GM12878 (cell line): Measurements from ENCODE around the gene DNAJC16. TPM values are rescaled to one million over a fixed set of nuclear protein-coding genes. Genes with fewer than 3 reads are reported as not detected.

Experiments
- BCL11A ChIP-seq: IDR thresholded peaks from 2 replicates; pipeline ENCODE4 v1.6.1; 2011; ENCODE audit warnings: low read depth, low read length
- CHD2 ChIP-seq: IDR thresholded peaks from 2 replicates; pipeline ENCODE4 v1.6.1; 2011; ENCODE audit warnings: low read depth, low read length, improper control_type of control experiment, borderline replicate concordance
- CHD4 ChIP-seq: fragments of 200-600 bp; sonication (generic); IDR thresholded peaks from 2 replicates; pipeline ENCODE4 v1.6.1; 2016; ENCODE audit warnings: mild to moderate bottlenecking
- EP300 ChIP-seq, 2 experiments: fragments of 150-350 bp in 1 of 2; IDR thresholded peaks; 2 replicates each; pipeline ENCODE4 v1.6.1; 2011 to 2012; ENCODE audit warnings: low read depth in 2 of 2, low read length in 2 of 2, borderline replicate concordance in 1 of 2, improper control_type of control experiment in 1 of 2, inconsistent platforms in 1 of 2; ENCODE audit not compliant: control insufficient read depth in 1 of 2
- ETV6 ChIP-seq, 2 experiments: fragments of 450-650 bp in 1 of 2; IDR thresholded peaks in 1 of 2; conservative IDR thresholded peaks in 1 of 2; 2 replicates each; pipeline ENCODE4 v1.6.1; 2014; ENCODE audit warnings: antibody characterized with exemption in 1 of 2, borderline replicate concordance in 1 of 2, low read depth in 1 of 2, mild to moderate bottlenecking in 1 of 2, moderate library complexity in 1 of 2
- FOS ChIP-seq: IDR thresholded peaks from 3 replicates; pipeline ENCODE4 v1.6.1; 2011; ENCODE audit warnings: borderline replicate concordance; ENCODE audit not compliant: insufficient read length; ENCODE audit errors: extremely low read depth
- GATAD2B ChIP-seq: fragments of 450-650 bp; conservative IDR thresholded peaks from 2 replicates; pipeline ENCODE4 v1.6.1; 2017; ENCODE audit warnings: low read depth, mild to moderate bottlenecking, moderate library complexity
- IKZF2 ChIP-seq, 2 experiments: fragments of 450-650 bp; IDR thresholded peaks; 2 replicates each; pipeline ENCODE4 v1.6.1; 2017; ENCODE audit warnings: mild to moderate bottlenecking in 2 of 2, moderate library complexity in 2 of 2
- NR2C2 ChIP-seq: IDR thresholded peaks from 2 replicates; pipeline ENCODE4 v1.6.1; 2011; ENCODE audit warnings: borderline replicate concordance, low read depth; ENCODE audit not compliant: control insufficient read depth, insufficient read length
- NR2F1 ChIP-seq: fragments of 450-650 bp; conservative IDR thresholded peaks from 2 replicates; pipeline ENCODE4 v1.6.1; 2017; ENCODE audit warnings: mild to moderate bottlenecking
- POLR2AphosphoS2 ChIP-seq: IDR thresholded peaks from 2 replicates; pipeline ENCODE4 v1.6.1; 2011; ENCODE audit warnings: low read depth, mild to moderate bottlenecking, low read length, improper control_type of control experiment, moderate library complexity
- RUNX3 ChIP-seq: IDR thresholded peaks from 2 replicates; pipeline ENCODE4 v1.6.1; 2012; ENCODE audit warnings: low read length, inconsistent platforms
- SMAD1 ChIP-seq: fragments of 450-650 bp; IDR thresholded peaks from 2 replicates; pipeline ENCODE4 v1.6.1; 2018; ENCODE audit warnings: mild to moderate bottlenecking, low read depth; ENCODE audit not compliant: partially characterized antibody
- SP1 ChIP-seq: IDR thresholded peaks from one replicate; pipeline ENCODE4 v1.6.1; 2011; ENCODE audit warnings: low read depth, low read length
- TBL1XR1 ChIP-seq: IDR thresholded peaks from 2 replicates; pipeline ENCODE4 v1.6.1; 2012; ENCODE audit warnings: low read depth, low read length, improper control_type of control experiment
- TCF3 ChIP-seq: IDR thresholded peaks from 2 replicates; pipeline ENCODE4 v1.6.1; 2012; ENCODE audit warnings: low read depth, mild to moderate bottlenecking, low read length, borderline replicate concordance; ENCODE audit not compliant: insufficient read depth
- ZNF207 ChIP-seq: fragments of 450-650 bp; IDR thresholded peaks from 2 replicates; pipeline ENCODE4 v1.6.1; 2014; ENCODE audit warnings: antibody characterized with exemption, mild to moderate bottlenecking, borderline replicate concordance
- polyA plus RNA-seq, 11 experiments: library from polyadenylated mRNA; depleted of rRNA in 4 of 11; unstranded in 6 of 11; stranded (reverse) in 5 of 11; fragments of >200 nt; fragmentation: Nextera tagmentation in 4 of 11; fragmentation: Illumina TruSeq in 1 of 11; extraction: Ambion mirVana in 4 of 11; extraction: Trizol in 1 of 11; gene quantifications; 1 replicate in 1 of 11; 2 replicates in 10 of 11; pipeline versions ENCODE4 v1.2.1 to v1.2.3, GENCODE V29; 2011 to 2016; ENCODE audit warnings: inconsistent platforms in 2 of 11, missing spikeins in 2 of 11, low read depth in 1 of 11
- total RNA-seq, 4 experiments: library from RNA; depleted of rRNA in 3 of 4; stranded (reverse); fragments of >200 nt in 3 of 4; fragmentation: Illumina TruSeq in 1 of 4; extraction: Trizol in 1 of 4; gene quantifications; 2 replicates each; pipeline versions ENCODE4 v1.2.1 to v1.2.3, GENCODE V29; 2013 to 2021
- TF ChIP-seq, protein P1 (sequence below): IDR thresholded peaks from 2 replicates; pipeline ENCODE4 v1.6.1; 2012; ENCODE audit warnings: mild to moderate bottlenecking, low read depth, low read length
- TF ChIP-seq, protein P2 (sequence below): fragments of 450-650 bp; IDR thresholded peaks from 2 replicates; pipeline ENCODE4 v1.6.1; 2016; ENCODE audit warnings: mild to moderate bottlenecking, moderate library complexity, borderline replicate concordance

The DNAJC16 gene
- total and polyA plus RNA-seq, 10 of the 15 experiments (the other 5 are each of a cell fraction or from before 2014, with no cell fraction given), result 2.4 to 12.7 (median 7.8) TPM

DNA sequence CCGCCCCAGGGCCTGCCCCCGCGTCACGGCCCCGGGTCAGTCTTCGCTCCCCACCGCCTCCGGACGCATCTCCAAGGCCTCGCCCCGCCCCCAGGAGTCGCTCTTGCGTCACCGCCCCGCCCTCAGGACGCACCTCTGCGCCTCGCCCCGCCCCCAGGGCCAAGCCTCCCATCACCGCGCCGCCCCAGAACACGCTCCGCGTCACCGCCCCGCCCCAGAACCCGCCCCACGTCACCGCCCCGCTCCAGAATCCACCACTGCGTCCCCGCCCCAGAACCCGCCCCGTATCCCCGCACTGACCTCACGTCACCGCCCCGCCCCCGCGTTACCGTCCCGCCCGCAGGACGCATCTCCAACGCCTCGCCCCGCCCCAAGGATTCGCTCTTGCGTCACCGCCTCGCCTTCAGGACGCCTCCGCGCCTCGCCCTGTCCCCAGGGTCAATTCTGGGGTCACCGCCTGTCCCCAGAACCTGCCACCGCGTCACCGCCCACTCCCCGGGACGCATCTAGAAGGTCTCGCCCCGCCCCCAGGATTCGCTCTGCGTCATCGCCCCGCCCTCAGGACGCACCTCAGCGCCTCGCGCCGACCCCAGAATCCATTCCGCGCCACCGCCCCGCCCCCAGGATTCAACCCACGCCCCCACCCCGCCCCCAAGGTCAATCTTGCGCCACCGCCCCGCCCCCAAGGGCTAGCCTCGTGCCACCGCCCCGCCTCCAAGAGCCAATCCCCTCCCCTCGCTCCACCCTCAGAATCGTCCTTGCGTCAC lies 2.2 kb upstream of the DNAJC16 start (continued):
- TF ChIP-seq SMAD1, result no peak
- no peak for TF ChIP-seq TCF3
- TF ChIP-seq SP1, result peak; percentile 75
- no peak for TF ChIP-seq NR2C2
- no peak for TF ChIP-seq GATAD2B
- no peak for TF ChIP-seq ETV6 (conservative IDR thresholded peaks at IDR 0.05 in 1 of 2, IDR thresholded peaks at IDR 0.05 in 1 of 2; ENCODE audit: borderline replicate concordance in 1 of 2, low read depth in 1 of 2)
- no peak for TF ChIP-seq CHD4
- TF ChIP-seq BCL11A, result no peak
- no peak for TF ChIP-seq FOS
- TF ChIP-seq, protein P1, sequence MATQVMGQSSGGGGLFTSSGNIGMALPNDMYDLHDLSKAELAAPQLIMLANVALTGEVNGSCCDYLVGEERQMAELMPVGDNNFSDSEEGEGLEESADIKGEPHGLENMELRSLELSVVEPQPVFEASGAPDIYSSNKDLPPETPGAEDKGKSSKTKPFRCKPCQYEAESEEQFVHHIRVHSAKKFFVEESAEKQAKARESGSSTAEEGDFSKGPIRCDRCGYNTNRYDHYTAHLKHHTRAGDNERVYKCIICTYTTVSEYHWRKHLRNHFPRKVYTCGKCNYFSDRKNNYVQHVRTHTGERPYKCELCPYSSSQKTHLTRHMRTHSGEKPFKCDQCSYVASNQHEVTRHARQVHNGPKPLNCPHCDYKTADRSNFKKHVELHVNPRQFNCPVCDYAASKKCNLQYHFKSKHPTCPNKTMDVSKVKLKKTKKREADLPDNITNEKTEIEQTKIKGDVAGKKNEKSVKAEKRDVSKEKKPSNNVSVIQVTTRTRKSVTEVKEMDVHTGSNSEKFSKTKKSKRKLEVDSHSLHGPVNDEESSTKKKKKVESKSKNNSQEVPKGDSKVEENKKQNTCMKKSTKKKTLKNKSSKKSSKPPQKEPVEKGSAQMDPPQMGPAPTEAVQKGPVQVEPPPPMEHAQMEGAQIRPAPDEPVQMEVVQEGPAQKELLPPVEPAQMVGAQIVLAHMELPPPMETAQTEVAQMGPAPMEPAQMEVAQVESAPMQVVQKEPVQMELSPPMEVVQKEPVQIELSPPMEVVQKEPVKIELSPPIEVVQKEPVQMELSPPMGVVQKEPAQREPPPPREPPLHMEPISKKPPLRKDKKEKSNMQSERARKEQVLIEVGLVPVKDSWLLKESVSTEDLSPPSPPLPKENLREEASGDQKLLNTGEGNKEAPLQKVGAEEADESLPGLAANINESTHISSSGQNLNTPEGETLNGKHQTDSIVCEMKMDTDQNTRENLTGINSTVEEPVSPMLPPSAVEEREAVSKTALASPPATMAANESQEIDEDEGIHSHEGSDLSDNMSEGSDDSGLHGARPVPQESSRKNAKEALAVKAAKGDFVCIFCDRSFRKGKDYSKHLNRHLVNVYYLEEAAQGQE, result no peak
- peak; percentile 68; the same call in 1 of the 2 replicates for TF ChIP-seq TBL1XR1
- no peak for TF ChIP-seq IKZF2 (IDR thresholded peaks at IDR 0.05)
- TF ChIP-seq CHD2, result peak; percentile 64; the same call in 1 of the 2 replicates
- TF ChIP-seq ZNF207, result no peak
- peak; percentile 49; the same call in 1 of the 2 replicates for TF ChIP-seq RUNX3
- TF ChIP-seq, protein P2, sequence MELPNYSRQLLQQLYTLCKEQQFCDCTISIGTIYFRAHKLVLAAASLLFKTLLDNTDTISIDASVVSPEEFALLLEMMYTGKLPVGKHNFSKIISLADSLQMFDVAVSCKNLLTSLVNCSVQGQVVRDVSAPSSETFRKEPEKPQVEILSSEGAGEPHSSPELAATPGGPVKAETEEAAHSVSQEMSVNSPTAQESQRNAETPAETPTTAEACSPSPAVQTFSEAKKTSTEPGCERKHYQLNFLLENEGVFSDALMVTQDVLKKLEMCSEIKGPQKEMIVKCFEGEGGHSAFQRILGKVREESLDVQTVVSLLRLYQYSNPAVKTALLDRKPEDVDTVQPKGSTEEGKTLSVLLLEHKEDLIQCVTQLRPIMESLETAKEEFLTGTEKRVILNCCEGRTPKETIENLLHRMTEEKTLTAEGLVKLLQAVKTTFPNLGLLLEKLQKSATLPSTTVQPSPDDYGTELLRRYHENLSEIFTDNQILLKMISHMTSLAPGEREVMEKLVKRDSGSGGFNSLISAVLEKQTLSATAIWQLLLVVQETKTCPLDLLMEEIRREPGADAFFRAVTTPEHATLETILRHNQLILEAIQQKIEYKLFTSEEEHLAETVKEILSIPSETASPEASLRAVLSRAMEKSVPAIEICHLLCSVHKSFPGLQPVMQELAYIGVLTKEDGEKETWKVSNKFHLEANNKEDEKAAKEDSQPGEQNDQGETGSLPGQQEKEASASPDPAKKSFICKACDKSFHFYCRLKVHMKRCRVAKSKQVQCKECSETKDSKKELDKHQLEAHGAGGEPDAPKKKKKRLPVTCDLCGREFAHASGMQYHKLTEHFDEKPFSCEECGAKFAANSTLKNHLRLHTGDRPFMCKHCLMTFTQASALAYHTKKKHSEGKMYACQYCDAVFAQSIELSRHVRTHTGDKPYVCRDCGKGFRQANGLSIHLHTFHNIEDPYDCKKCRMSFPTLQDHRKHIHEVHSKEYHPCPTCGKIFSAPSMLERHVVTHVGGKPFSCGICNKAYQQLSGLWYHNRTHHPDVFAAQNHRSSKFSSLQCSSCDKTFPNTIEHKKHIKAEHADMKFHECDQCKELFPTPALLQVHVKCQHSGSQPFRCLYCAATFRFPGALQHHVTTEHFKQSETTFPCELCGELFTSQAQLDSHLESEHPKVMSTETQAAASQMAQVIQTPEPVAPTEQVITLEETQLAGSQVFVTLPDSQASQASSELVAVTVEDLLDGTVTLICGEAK, result no peak
- TF ChIP-seq NR2F1, result peak; percentile 96
- TF ChIP-seq EP300 (IDR thresholded peaks at IDR 0.05; ENCODE audit: borderline replicate concordance in 1 of 2, control insufficient read depth in 1 of 2, low read depth in 2 of 2, low read length in 2 of 2), result peak in 1 of 2 experiments; percentile 20; a peak in 1 of 4 replicates
- no peak for TF ChIP-seq POLR2AphosphoS2
